PC-9 (cell line): ENCODE data around the gene PTK6. TPM values are rescaled to one million over a fixed set of nuclear protein-coding genes. Genes with fewer than 3 reads are reported as not detected.

Source experiments
- BruUV-seq: library from RNA; stranded (reverse); fragments of 400-500 nt; replicated peaks from 2 replicates; lab custom pipeline; 2021; lab: Mats Ljungman, UMichigan
- CTCF ChIA-PET: fragments of 300-600 bp; sonication (Branson Sonifier 250); formaldehyde crosslinking; loops from one replicate; lab custom pipeline; 2022; ENCODE audit warnings: antibody characterized with exemption; lab: Charles Lee
- POLR2A ChIA-PET: fragments of 300-600 bp; sonication (Branson Sonifier 250); formaldehyde crosslinking; loops from one replicate; lab custom pipeline; 2022; ENCODE audit warnings: antibody characterized with exemption; ENCODE audit not compliant: unreplicated experiment; lab: Charles Lee
- DNase-seq, 2 experiments: peaks; one replicate each; pipeline versions ENCODE4 v3.0.0 to v3.0.0-alpha.2; 2015 to 2022; ENCODE audit warnings: mixed read lengths in 1 of 2
- H2AFZ ChIP-seq: fragments of 200-600 bp; sonication (generic); 2 replicates; pipeline ENCODE4 v1.8.1; 2017; ENCODE audit warnings: antibody characterized with exemption
- H3F3A ChIP-seq: fragments of 200-600 bp; sonication (generic); 2 replicates; pipeline ENCODE4 v1.8.1; 2017; ENCODE audit warnings: antibody characterized with exemption, mild to moderate bottlenecking, low read depth; ENCODE audit not compliant: insufficient read depth
- H3K27ac ChIP-seq: fragments of 200-600 bp; sonication (generic); 2 replicates; pipeline ENCODE4 v1.6.1; 2016; ENCODE audit warnings: mixed run types
- H3K27me3 ChIP-seq: fragments of 200-600 bp; sonication (generic); 2 replicates; pipeline ENCODE4 v1.6.1; 2016; ENCODE audit warnings: low read depth, mixed run types; ENCODE audit not compliant: insufficient read depth
- H3K36me3 ChIP-seq: fragments of 200-600 bp; sonication (generic); 2 replicates; pipeline ENCODE4 v1.6.1; 2016; ENCODE audit warnings: low read depth, mixed run types
- H3K4me1 ChIP-seq: fragments of 200-600 bp; sonication (generic); replicated peaks from 2 replicates; pipeline ENCODE4 v1.6.1; 2016; ENCODE audit warnings: mixed run types; ENCODE audit not compliant: insufficient read depth
- H3K4me2 ChIP-seq: fragments of 200-600 bp; sonication (generic); 2 replicates; pipeline ENCODE4 v1.6.1; 2017; ENCODE audit warnings: mixed run types
- H3K4me3 ChIP-seq: fragments of 200-600 bp; sonication (generic); 2 replicates; pipeline ENCODE4 v1.6.1; 2016; ENCODE audit warnings: mixed run types
- H3K79me2 ChIP-seq: fragments of 200-600 bp; sonication (generic); 2 replicates; pipeline ENCODE4 v1.6.1; 2017; ENCODE audit warnings: low read depth, mixed run types
- H3K9me2 ChIP-seq: fragments of 200-600 bp; sonication (generic); 2 replicates; pipeline ENCODE4 v1.8.1; 2017; ENCODE audit warnings: mild to moderate bottlenecking; ENCODE audit not compliant: insufficient read depth
- H3K9me3 ChIP-seq: fragments of 200-600 bp; sonication (generic); 2 replicates; pipeline ENCODE4 v1.8.1; 2016; ENCODE audit warnings: low read depth; ENCODE audit not compliant: insufficient read depth
- H4K20me1 ChIP-seq: fragments of 200-600 bp; sonication (generic); 2 replicates; pipeline ENCODE4 v1.8.1; 2017; ENCODE audit not compliant: insufficient read depth
- EZH2 ChIP-seq: fragments of 200-600 bp; sonication (generic); IDR thresholded peaks from 2 replicates; pipeline ENCODE4 v1.8.0; 2017; ENCODE audit warnings: antibody characterized with exemption, low read depth
- intact Hi-C: fragments of 100-400 bp; cut with micrococcal nuclease; formaldehyde crosslinking; loops from one replicate; pipeline ENCODE4 v1.10.0; 2022; ENCODE audit not compliant: unreplicated experiment
- total RNA-seq: library from RNA; stranded (reverse); gene quantifications from 2 replicates; pipeline ENCODE4 v1.2.3, GENCODE V29; 2021
- TF ChIP-seq, protein P1 (sequence below): fragments of 200-600 bp; sonication (generic); conservative IDR thresholded peaks from 2 replicates; pipeline ENCODE4 v1.6.1; 2017; ENCODE audit warnings: mixed run types, antibody characterized with exemption, mild to moderate bottlenecking, moderate library complexity

The PTK6 gene
- total RNA-seq, 1 experiment from 2014 or later, result 12.9 TPM

DNA sequence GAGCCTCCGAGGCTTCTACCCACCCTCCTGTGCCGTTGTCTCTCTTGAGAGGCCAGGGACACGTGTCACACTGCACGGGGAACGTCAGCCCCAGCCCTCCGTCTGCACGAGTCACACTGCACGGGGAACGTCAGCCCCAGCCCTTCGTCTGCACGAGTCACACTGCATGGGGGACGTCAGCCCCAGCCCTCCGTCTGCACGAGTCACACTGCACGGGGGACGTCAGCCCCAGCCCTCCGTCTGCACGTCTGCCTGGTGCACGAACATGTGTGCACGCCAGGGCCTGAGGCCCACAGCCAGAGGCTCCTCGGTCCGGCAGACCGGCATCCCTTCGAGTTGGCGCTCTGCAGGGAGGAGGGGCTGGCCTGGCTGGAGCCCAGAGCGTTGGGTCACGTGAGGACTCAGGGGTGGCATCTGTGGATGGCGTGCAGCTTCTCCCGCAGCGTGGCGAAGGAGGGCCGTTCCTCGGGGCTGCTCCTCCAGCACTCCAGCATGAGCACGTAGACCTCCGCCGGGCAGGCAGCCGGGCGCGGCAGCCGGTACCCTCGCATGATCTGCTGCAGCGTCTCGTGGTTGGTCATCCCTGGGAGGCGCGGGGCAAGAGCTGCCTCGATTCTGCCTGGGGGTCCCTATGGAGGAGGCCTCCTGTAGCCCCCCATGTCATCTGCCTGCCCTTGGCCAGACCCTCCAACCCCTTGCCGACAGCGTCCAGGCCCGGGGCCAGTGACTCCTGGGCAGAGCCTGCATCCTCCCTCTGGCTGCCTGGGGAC lies 3.4 kb upstream of the PTK6 start:
- H3K27me3 ChIP-seq, result no peaks in the 10 kb centered on the region
- intact Hi-C loops, result no loop called here
- peaks cover 27% of the 10 kb centered on the region; the same call in 1 of the 2 replicates for H3F3A ChIP-seq
- H2AFZ ChIP-seq, result no peak overlapping the region
- ChIA-PET POLR2A (no interaction called here), CTCF (no interaction called here)
- H3K4me2 ChIP-seq, result peak overlapping the region; percentile 97
- no peaks in the 10 kb centered on the region for H3K9me3 ChIP-seq
- DNase-seq, result no peak
- no peaks in the 10 kb centered on the region for H4K20me1 ChIP-seq
- H3K4me1 ChIP-seq, result peaks cover 61% of the 10 kb centered on the region
- no TSS peak for BruUV-seq
- no peak for TF ChIP-seq EZH2
- TF ChIP-seq, protein P1, sequence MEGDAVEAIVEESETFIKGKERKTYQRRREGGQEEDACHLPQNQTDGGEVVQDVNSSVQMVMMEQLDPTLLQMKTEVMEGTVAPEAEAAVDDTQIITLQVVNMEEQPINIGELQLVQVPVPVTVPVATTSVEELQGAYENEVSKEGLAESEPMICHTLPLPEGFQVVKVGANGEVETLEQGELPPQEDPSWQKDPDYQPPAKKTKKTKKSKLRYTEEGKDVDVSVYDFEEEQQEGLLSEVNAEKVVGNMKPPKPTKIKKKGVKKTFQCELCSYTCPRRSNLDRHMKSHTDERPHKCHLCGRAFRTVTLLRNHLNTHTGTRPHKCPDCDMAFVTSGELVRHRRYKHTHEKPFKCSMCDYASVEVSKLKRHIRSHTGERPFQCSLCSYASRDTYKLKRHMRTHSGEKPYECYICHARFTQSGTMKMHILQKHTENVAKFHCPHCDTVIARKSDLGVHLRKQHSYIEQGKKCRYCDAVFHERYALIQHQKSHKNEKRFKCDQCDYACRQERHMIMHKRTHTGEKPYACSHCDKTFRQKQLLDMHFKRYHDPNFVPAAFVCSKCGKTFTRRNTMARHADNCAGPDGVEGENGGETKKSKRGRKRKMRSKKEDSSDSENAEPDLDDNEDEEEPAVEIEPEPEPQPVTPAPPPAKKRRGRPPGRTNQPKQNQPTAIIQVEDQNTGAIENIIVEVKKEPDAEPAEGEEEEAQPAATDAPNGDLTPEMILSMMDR, result no peak
- H3K36me3 ChIP-seq, result no peaks in the 10 kb centered on the region
- H3K9me2 ChIP-seq, result no peaks in the 10 kb centered on the region
- H3K79me2 ChIP-seq, result peaks cover 6% of the 10 kb centered on the region; the same call in 1 of the 2 replicates
- H3K4me3 ChIP-seq, result peak overlapping the region; percentile 48; the same call in 1 of the 2 replicates
- no peak overlapping the region for H3K27ac ChIP-seq

DNA sequence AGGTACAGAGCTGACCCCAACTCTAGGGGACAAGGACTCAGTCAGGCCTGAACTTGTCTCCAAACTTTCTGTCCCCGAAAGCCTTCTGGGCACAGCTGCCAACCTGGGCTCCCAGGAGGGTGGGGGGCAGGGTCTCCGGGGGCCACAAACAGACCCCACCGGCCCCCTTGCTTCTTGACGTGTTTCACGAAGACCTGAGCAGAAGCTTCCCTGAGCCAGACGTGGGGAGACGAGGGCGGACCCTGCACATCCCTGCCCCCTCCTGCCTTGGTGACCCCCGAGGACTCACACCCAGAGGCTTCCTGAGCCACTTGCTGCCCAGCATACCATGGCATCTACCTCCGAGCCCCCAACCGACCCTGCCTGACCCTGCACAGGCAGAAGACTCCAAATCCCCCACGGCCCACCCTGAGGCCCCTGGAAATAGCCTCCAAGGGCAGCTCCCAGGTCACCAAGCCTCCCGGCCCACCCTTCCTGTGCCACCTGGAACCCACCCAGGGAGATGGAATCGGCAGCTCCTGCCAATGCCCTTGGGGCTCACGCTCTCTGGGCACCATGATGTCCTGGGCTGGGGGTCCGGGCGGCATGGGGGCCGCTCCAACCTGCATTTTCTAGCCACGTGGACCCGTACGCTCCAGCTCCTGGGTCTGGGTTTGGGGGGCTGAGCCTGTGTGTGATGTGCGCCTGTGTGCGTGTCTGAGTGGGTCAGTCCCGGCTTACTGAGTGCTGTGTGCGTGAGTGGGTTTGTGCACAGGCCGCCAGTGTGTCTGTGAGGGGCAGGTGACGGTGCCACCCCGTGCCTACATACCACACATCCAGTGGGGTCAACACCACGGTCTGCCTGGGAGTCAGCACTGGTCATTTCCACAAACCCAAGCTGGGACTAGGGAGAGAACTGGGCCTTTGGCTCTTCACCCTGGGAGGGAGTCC lies 2.5 kb upstream of the PTK6 start:
- Histone ChIP-seq H3K4me3 (peak overlapping the region; percentile 66; the same call in 1 of the 2 replicates), H2AFZ (no peak overlapping the region)
- POLR2A ChIA-PET, result interaction anchor here (0.9 kb wide), 1 partner anchor 417 kb away, joined by 4 read pairs; no protein-coding TSS in a partner anchor

DNA sequence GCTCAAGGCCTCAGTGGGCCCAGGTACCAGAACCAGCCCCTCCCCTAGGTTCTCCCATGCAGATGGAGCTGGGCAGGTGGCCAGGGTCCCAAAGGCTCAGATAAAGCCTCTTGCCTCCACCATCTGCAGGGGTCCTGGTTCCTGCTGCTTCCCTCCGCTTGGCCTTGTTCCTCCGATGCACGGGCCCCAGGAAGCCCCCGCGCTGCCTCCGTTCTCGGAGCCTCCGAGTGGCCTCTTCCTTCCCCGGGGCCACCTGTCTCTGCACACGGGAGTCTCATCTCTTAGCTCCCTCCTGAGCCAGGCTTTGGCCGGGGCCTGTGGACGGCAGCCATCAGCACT lies 1.9 kb upstream of the PTK6 start:
- POLR2A ChIA-PET, result interaction anchor here (0.5 to 1.1 kb wide), 4 partner anchors 18 to 501 kb away, joined by 3 to 36 read pairs (median 4); no protein-coding TSS in a partner anchor
- H3K36me3 ChIP-seq, result no peaks in the 10 kb centered on the region
- peak overlapping the region; percentile 66; the same call in 1 of the 2 replicates for H3K4me3 ChIP-seq
- H3K9me2 ChIP-seq, result no peaks in the 10 kb centered on the region
- no peaks in the 10 kb centered on the region for H4K20me1 ChIP-seq
- H3K4me1 ChIP-seq, result peaks cover 59% of the 10 kb centered on the region
- H3K79me2 ChIP-seq, result peaks cover 6% of the 10 kb centered on the region; the same call in 1 of the 2 replicates
- peak overlapping the region; percentile 97 for H3K4me2 ChIP-seq
- peak overlapping the region; percentile 90 for H3K27ac ChIP-seq
- intact Hi-C loops, result loop anchor here (2.0 to 5.0 kb wide), 4 partner anchors 42 to 582 kb away; partner anchors contain the start of gene ARFRP1
- H3K9me3 ChIP-seq, result no peaks in the 10 kb centered on the region
- H3F3A ChIP-seq, result peaks cover 29% of the 10 kb centered on the region; the same call in 1 of the 2 replicates
- no peak overlapping the region for H2AFZ ChIP-seq
- TF ChIP-seq EZH2, result no peak
- TF ChIP-seq, protein P1, result no peak
- no peak for DNase-seq
- CTCF ChIA-PET, result interaction anchor here (0.6 to 3.0 kb wide), 6 partner anchors 14 to 441 kb away, joined by 3 to 43 read pairs (median 4); partner anchors contain the start of genes PRPF6, SAMD10 and TPD52L2
- no TSS peak for BruUV-seq
- no peaks in the 10 kb centered on the region for H3K27me3 ChIP-seq

More for the DNA sequence above, 2.5 kb upstream of the PTK6 start:
- Histone ChIP-seq H4K20me1 (no peaks in the 10 kb centered on the region), H3K4me2 (peak overlapping the region; percentile 97), H3F3A (peaks cover 28% of the 10 kb centered on the region; the same call in 1 of the 2 replicates), H3K27me3 (no peaks in the 10 kb centered on the region), H3K36me3 (no peaks in the 10 kb centered on the region), H3K27ac (peak overlapping the region; percentile 90; the same call in 1 of the 2 replicates), H3K4me1 (peaks cover 59% of the 10 kb centered on the region), H3K9me2 (no peaks in the 10 kb centered on the region), H3K9me3 (no peaks in the 10 kb centered on the region), H3K79me2 (peaks cover 6% of the 10 kb centered on the region; the same call in 1 of the 2 replicates)
- CTCF ChIA-PET, result interaction anchor here (0.6 to 3.0 kb wide), 4 partner anchors 13 to 434 kb away, joined by 3 to 43 read pairs (median 4); no protein-coding TSS in a partner anchor
- no TSS peak for BruUV-seq
- no peak for TF ChIP-seq EZH2
- intact Hi-C loops, result loop anchor here (2.0 to 5.0 kb wide), 4 partner anchors 41 to 581 kb away; partner anchors contain the start of gene ARFRP1
- no peak for DNase-seq
